Activated CD8-positive, alpha-beta memory T cell treated with anti-CD3 and anti-CD28 coated beads for 48 hours (primary cell): ENCODE results near the gene UGT1A3.

ENCODE experiments used
- DNase-seq, 3 experiments: peaks; one replicate each; pipeline ENCODE4 v3.0.0-alpha.2; 2020; ENCODE audit warnings: low read depth in 2 of 3, low spot score in 2 of 3

Gene UGT1A3

GRCh38 chr2:233793465-233794127, 64.8 kb downstream of the UGT1A3 start:
- no peak for DNase-seq

DNA sequence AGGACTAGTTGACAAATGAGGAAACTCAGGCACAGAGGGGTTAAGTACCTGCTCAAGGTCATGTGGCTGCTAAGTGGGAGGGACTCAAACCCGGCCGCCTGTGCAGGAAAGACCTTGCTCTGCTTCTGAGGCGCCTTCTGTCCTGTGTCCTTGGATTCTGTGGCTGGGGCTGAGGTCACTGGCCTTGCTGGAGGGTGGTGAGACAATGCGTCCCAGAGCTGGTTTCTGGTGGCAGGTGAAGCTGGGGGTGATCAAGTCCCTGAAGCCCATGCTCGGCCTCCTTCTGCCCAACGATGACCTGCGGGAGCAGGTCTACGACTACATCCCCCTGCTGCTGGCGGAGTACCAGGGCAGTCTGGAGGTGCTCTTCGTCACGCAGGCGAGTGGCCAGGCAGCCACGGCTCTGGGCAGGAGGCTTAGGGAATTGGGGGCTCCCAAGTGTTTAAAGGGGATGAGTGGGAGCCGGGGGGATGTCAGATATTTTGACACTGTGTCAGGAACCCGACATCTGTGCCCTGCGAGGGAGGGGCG, 65.4 kb downstream of the UGT1A3 start:
- no peak for DNase-seq

DNA sequence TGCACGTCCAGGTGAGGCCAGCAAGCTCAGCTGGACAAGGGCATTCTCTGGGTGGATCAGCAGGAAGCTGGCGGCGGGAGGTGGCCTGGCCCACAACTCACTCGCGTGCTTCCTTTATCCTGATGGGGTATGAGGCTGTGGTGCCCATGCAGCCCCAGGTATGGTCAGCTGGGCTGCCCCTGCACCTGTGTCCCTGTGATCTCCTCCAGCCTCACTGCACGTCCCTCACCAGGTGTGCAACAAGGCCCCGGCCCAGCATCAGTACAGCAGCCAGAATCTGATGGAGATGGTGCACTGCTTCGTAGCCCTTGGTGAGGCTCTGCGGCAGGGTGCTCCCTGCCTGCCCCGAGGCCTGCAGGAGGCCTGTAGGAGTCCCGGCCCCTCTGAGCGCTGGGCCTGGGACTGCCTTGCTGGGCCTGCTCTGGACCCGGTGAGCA, 66.9 kb downstream of the UGT1A3 start:
- DNase-seq, result no peak

DNA sequence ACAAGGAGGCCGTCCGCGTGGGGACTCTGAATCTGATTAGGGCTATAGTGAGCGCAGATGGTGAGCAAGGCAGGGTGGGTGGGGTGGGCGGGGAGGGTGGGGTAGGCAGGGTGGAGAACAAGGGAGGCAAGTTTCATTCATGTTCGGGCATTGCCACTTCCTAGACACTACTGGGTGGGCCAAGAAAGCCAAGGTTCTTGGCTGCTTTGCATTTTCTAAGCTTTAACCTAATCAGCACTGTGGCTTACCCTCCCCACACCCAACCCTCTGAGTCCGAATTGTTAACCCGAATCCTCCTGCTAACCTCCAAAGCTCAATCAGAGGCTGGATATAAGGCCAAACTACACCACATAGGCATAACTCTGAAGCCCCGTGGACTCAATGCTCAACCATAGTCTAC, 67.4 kb downstream of the UGT1A3 start:
- no peak for DNase-seq

GRCh38 chr2:233798335-233799086, 69.7 kb downstream of the UGT1A3 start:
- DNase-seq, result no peak

- DNase-seq, result no peak
These were observed 70.3 kb downstream of the UGT1A3 start for GRCh38 chr2:233799087-233799665.

- DNase-seq, result no peak
These were observed 70.9 kb downstream of the UGT1A3 start for GRCh38 chr2:233799716-233800115.

GRCh38 chr2:233800208-233800607, 71.4 kb downstream of the UGT1A3 start:
- DNase-seq, result no peak

DNA sequence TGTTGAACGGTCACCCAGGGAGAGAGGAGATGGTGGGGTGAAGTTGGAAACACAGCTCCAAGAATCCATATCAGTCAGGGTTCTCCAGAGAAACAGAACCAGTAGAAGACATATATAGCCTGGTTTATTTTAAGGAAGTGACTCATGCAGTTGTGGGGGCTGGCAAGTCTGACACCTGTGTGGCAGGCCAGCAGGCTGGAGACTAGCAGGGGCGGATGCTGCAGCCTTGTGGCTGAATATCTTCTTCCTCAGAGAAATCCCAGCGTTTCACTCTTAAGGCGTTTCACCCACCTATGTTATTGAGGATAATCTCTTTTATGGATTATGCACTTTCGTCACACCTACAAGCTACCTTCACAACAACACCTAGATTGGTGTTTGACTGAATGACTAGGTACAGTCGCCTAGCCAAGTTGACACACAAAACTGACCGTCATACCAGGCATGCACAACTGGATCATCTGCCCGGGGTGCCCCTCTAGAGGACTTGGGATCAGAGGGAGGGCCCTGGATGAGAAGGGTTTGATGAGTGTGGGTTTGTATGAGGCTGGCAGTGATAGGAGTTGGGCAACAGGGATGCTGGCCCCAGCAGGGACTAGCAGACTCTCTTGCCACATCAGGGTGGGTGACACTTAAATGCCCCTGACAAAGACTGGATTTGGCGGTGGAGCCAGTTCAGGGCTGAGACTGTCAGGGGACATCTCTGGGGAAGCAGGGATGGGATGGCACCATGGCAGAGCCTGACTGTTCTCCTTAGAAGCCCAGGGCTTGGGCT, 72.7 kb downstream of the UGT1A3 start:
- no peak for DNase-seq

DNA sequence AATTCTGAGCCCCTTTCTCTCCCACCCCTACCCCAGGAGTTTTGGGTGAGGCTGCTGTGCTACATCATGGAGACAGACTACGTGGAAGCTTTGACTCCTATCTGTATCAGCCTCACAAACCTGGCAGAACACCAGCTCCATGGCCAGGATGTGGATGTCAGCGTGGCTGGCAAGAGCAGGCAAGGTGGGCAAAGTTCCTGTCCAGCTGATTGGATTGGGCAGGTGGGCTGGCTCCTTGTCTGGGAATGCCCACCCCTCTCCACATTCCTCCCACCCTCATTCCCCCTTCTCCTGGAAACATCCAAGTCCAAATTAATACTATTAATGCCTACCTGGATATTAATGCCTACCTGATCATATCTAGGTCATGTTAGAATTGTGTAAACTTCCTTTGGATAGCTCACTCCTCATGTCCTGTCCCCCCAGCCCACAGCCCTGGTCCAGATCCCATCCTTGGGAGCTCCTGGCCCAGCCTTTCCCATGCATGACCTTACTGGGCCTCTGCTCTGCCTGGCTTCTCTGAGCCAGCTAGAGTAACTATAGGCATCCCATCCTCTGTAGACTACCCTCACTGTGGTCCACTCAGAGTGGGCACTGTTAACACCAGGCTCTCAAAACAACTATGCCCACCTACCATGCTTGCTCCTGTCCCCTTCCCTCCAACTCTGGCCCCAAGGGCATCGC, 73.4 kb downstream of the UGT1A3 start:
- no peak for DNase-seq

- DNase-seq, result no peak
These were observed 74.6 kb downstream of the UGT1A3 start for GRCh38 chr2:233803292-233803911.

- no peak for DNase-seq
These were observed 75.2 kb downstream of the UGT1A3 start for GRCh38 chr2:233803994-233804393.

GRCh38 chr2:233807215-233807865, 78.5 kb downstream of the UGT1A3 start:
- no peak for DNase-seq

DNA sequence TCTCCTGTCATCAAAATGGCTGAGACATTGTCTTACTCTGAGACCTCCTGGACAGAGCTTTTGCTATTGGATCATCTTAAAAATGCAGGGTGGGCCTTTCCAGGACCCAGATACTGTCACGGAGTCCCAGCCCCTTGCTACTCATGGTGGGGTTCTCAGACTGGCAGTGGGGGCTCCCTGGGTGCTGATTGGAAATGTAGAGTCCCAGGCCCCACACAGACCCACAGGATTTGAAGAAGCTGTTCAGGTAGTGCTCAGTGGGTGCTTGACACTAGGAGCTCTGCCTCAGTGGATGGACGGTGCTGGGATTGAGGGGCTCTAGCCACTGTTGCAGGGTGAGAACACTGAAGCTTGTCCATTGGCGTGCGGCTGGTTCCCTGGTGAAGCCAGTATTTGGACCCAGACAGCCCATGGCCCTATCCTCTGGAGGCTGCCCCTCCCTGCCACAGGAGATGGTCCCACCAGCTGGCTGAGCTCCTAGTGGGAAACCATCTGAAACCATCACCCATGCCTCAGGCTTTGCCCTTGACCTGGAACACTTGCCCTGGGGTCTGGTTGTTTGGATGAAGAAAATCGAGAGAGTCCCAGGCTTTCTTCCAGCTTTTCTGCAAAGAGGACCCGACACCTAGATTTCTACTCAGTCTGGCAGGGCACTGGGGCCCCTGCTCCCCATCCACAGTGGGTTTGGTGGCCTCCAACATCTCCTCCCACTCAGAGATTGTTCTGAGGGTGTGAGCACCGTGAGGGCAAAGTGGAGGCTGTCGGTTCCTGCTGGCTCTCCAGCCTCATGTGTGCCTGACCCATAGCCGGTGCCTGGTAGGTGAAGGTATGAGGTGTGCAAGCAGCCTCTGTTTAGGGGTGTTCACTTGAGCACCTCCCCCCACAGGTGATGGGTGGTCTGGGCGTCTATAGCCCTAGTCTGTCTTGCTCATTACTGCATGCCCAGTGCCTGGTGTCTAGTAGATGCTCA, 79.4 kb downstream of the UGT1A3 start:
- DNase-seq, result no peak

DNA sequence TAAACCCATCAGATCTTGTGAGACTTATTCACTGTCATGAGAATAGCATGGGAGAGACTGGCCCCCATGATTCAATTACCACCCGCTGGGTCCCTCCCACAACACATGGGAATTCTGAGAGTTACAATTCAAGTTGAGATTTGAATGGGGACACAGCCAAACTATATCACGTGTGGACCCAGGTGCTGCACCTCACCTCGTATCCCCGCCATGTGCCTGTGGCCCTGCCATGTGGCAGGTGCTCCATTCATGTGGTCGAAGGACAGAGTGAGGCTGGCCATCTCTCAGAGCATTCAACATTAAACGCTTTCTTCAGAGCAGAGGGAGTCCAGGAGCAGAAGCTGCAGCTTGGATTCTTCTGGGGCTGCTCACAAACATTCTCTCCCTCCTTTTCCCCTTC, 81.5 kb downstream of the UGT1A3 start:
- DNase-seq, result no peak

DNA sequence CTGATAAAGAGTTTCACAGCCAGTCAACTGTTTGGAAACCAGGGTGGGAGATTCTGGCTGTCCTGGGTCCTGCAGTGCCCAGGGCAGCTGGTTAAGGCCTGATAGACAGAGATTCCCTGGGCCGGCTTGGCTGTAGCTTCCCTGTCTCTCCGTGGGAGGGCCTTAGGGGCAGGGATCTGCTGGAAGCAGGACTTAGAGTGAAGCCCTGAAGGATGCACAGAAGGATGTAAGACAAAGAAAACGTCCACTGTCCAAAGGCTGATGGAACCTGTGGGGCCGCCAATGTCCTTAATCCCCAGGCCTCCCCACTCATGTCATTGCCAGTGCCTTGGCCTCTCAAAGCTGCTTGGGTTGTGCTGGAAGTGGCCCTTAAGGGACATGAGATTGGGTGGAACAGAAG, 82.2 kb downstream of the UGT1A3 start:
- DNase-seq, result no peak

- no peak for DNase-seq
These were observed 82.9 kb downstream of the UGT1A3 start for GRCh38 chr2:233811732-233812131.

- no peak for DNase-seq
These were observed 84.6 kb downstream of the UGT1A3 start for GRCh38 chr2:233813236-233814055.
